Tibial nerve (tissue), 4 donors: ENCODE results near the gene GDI1. TPM values are rescaled to one million over a fixed set of nuclear protein-coding genes. Genes with fewer than 3 reads are reported as not detected.
"Not testable (repeated sequence)": the region's sequence is repeated elsewhere in the genome, so short reads cannot be mapped to it uniquely, and the experiment has no call there.

Experiments used
- DNase-seq, 2 donors: peaks; one replicate each; pipeline ENCODE4 v3.0.0-alpha.2; 2019; ENCODE audit warnings: low spot score in 2 of 2
- H3K27ac ChIP-seq, 4 donors: fragments of 200-600 bp; sonication (generic) in 3 of 4; one replicate each; pipeline ENCODE4 v1.5.1; 2017 to 2019; ENCODE audit warnings: mild to moderate bottlenecking in 1 of 4
- H3K27me3 ChIP-seq, 2 donors: fragments of 200-600 bp; sonication (generic) in 1 of 2; one replicate each; pipeline versions ENCODE4 v1.5.1 to v1.6.0; 2017 to 2019
- H3K36me3 ChIP-seq, 3 donors: fragments of 200-600 bp; sonication (generic); one replicate each; pipeline ENCODE4 v1.5.1; 2018 to 2019
- H3K4me1 ChIP-seq, 4 donors: fragments of 200-600 bp; sonication (generic) in 3 of 4; one replicate each; pipeline ENCODE4 v1.5.1; 2017 to 2019
- H3K4me3 ChIP-seq, 4 donors: fragments of 200-600 bp; sonication (generic) in 3 of 4; one replicate each; pipeline ENCODE4 v1.5.1; 2017 to 2019; ENCODE audit warnings: mild to moderate bottlenecking in 1 of 4, moderate library complexity in 1 of 4
- H3K9me3 ChIP-seq, 4 donors: fragments of 200-600 bp; sonication (generic) in 3 of 4; one replicate each; pipeline ENCODE4 v1.5.1; 2017 to 2019
- EP300 ChIP-seq, 2 donors: sonication (generic); formaldehyde crosslinking; IDR thresholded peaks; one replicate each; pipeline ENCODE4 v1.6.1; 2017; ENCODE audit warnings: antibody characterized with exemption in 2 of 2, mild to moderate bottlenecking in 1 of 2
- POLR2A ChIP-seq, 2 donors: fragments of 450-650 bp; IDR thresholded peaks; one replicate each; pipeline ENCODE4 v1.6.1; 2017; ENCODE audit warnings: antibody characterized with exemption in 2 of 2, mild to moderate bottlenecking in 2 of 2, moderate library complexity in 2 of 2
- WGBS, 2 donors: methylation state at CpG; one replicate each; pipeline ENCODE4 v1.1.5; 2018; 5-methylcytosine and 5-hydroxymethylcytosine counted together
- total RNA-seq, 4 donors: library from RNA; depleted of rRNA; stranded (reverse); fragments of >200 nt; gene quantifications; one replicate each; pipeline ENCODE4 v1.1.0, GENCODE V29; 2016
- TF ChIP-seq, protein P1 (sequence below), 5 experiments: fragments of 200-600 bp in 3 of 5; fragments of 450-650 bp in 2 of 5; sonication (generic) in 3 of 5; IDR thresholded peaks; one replicate each; pipeline ENCODE4 v1.5.1; 2016 to 2019; ENCODE audit warnings: antibody characterized with exemption in 5 of 5, mild to moderate bottlenecking in 3 of 5, moderate library complexity in 2 of 5

The GDI1 gene
- total RNA-seq: 100 to 1,000 TPM; 114 to 179 (median 152) TPM

DNA sequence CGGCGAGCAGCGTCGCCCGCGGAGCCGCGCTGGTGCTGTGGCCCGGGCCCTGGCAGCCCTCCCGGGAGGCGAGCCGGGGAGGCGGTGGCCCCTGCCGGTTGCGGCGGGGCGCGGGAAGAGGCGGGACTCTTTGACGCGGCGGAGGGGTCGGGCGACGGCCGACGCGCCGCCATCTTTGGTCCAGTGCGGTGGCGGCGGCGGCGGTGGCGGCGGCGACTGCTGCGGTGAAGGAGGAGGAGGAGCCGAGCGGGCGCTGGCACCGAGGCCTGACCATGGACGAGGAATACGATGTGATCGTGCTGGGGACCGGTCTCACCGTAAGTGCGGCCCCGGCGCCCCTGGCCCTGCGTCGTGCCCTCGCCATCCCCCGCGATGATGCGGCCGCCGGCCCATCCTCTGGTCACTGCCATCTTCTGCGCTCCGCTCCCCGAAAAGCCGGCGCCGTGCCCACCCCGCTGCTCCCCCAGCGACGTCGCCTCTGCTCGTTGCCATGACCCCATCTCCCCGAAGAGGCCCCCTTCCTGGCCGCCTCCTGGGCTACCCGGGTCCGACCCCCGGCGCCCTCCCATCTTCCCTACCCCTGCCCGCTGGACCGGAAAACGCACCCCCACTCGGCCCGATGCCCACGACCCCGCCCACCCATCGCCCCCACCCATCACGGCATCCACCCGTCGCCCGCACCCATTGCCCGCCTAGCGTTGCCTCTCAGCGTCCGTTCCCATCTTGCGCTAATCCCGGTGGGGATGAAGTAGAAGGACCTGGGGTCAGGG, at the start of gene GDI1:
Gene GDI1 (plus strand): TSS at position 172 of the 770 bp plus-strand sequence. CDS start 101 bp downstream, at position 273.
- TF ChIP-seq, protein P1, sequence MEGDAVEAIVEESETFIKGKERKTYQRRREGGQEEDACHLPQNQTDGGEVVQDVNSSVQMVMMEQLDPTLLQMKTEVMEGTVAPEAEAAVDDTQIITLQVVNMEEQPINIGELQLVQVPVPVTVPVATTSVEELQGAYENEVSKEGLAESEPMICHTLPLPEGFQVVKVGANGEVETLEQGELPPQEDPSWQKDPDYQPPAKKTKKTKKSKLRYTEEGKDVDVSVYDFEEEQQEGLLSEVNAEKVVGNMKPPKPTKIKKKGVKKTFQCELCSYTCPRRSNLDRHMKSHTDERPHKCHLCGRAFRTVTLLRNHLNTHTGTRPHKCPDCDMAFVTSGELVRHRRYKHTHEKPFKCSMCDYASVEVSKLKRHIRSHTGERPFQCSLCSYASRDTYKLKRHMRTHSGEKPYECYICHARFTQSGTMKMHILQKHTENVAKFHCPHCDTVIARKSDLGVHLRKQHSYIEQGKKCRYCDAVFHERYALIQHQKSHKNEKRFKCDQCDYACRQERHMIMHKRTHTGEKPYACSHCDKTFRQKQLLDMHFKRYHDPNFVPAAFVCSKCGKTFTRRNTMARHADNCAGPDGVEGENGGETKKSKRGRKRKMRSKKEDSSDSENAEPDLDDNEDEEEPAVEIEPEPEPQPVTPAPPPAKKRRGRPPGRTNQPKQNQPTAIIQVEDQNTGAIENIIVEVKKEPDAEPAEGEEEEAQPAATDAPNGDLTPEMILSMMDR (IDR thresholded peaks at IDR 0.05): no peak
- peak; percentile 15 to 59 for TF ChIP-seq POLR2A (IDR thresholded peaks at IDR 0.05)
- TF ChIP-seq EP300 (IDR thresholded peaks at IDR 0.05): peak in 1 of 2 donors; percentile 58
- no peak for DNase-seq
- Histone ChIP-seq H3K27ac (peak within 1 kb of the TSS; percentile 90 to 93 (median 90)), H3K9me3 (no peaks in the 10 kb centered on the region), H3K4me1 (peaks cover 0 to 33% (median 0%) of the 10 kb centered on the region in 4 donors), H3K36me3 (peaks cover 0 to 58% (median 0%) of the 10 kb centered on the region in 3 donors), H3K4me3 (peak within 1 kb of the TSS; percentile 50 to 87 (median 70)), H3K27me3 (no peaks in the 10 kb centered on the region)
- WGBS, 2 donors: 11 to 31% methylated on average over 7 to 74 of the region's 93 CpGs

DNA sequence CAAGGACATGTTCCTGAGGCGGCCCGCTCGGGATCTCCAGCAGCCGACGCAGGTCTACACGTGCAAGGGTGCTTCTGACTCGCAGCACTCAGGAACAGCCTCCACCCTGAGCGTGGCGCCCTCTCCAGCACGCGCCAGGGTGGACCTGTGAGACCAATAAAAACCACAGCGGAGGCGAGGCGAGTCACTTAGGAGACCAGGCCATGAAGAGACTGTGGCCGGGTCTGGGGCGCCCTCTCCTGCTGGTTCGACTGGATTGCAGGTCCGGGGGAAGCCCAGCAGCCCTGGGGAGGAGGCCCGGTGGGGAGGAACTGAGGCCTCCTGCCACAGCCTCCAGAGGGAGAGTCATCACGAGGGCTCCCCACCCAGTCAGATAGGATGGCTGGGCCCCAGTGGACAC, 48.9 kb upstream of the GDI1 start:
- H3K4me3 ChIP-seq, H3K9me3 ChIP-seq, H3K36me3 ChIP-seq, H3K27ac ChIP-seq, H3K4me1 ChIP-seq, DNase-seq, H3K27me3 ChIP-seq: not testable (repeated sequence)
- WGBS, 2 donors: no CpG with 5 or more reads among the region's 20 CpGs

DNA sequence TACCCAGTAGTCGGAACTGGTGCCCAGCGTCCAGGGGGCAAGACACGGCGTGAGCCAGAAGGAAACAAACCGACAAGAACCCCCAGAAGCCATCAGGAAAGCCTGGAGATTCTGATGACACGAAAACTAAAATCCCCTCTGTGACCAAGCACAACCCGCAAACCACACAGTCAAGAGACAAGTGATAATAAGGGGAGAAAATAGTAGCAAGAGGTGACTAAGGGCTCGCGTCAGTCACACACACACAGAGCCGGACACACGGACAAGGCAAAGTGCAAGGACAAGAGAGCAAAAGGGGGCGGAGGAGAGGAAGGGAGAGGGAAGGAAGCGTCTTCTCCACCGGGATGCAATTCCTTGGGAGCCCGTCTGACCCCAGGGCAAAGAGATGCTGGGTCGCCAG, 48.3 kb upstream of the GDI1 start:
- not testable (repeated sequence) for H3K36me3 ChIP-seq, DNase-seq, H3K27me3 ChIP-seq, H3K4me3 ChIP-seq, H3K4me1 ChIP-seq, H3K27ac ChIP-seq, H3K9me3 ChIP-seq
- WGBS, 2 donors: no CpG with 5 or more reads among the region's 16 CpGs

DNA sequence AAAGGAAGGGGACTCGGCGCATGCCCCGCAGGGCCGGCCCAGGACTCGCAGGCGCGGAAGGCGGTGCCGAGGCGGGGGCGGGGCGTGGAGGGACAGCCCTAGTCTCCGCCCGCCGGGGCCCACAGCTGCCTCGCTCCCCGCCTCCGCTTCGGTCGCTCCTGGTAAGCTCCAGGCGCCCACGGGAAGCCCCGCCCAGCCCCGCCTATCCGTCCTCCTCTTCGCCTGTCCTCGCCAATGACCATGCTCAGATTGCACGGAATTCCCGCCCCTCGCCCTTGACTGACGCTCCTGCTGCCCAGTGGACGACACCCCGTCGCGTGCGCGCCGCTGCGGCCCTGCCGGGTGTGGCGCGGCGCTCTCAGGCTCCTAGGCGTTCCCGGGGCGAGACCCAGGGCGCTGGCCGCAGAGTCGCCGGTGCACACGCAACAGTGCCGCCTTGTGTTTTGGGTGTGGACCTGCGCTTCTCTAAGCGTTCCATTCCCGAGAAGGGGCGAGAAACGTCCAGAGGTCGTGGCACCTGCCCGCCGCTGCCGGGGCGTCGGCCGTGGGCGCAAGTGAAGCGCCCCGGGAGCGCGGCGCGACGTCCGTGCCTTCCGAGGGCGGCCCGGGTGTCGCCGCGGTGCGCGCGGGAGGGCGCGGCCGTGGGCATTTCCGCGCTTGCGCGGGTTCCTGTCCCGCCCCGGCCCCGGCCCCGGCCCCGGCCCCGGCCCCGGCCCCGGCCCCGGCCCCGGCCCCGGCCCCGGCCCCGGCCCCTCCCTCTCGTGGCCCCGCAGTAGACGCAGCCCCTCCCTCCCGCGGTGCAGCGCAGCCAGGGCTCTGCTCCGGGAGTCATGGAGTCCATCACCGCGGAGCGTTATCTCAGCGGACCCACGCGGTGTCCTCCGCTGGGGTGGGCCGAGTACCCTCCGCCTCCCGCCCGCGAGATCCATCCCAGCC, 46.9 kb upstream of the GDI1 start:
- not testable (repeated sequence) for H3K27me3 ChIP-seq, H3K4me1 ChIP-seq, H3K36me3 ChIP-seq, H3K9me3 ChIP-seq, DNase-seq
- no CpG with 5 or more reads among the region's 121 CpGs for WGBS, 2 donors
- Histone ChIP-seq H3K27ac (peak overlapping the region in 2 of 4 donors; percentile 82 to 85), H3K4me3 (peak overlapping the region in 1 of 4 donors; percentile 48)

DNA sequence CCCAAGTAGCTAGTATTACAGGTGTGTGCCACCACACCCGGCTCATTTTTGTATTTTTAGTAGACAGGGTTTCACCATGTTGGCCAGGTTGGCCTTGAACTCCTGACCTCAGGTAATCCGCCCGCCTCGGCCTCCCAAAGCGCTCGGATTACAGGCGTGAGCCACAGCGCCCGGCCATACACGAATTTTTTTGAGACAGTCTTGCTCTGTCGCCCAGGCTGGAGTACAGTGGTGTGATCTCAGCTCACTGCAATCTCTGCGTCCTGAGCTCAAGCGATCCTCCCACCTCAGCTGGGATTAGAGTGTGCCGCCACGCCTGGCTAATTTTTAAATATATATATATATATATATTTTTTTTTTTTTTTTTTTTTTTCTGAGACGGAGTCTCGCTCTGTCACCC, 40.6 kb upstream of the GDI1 start:
- not testable (repeated sequence) for DNase-seq, H3K4me3 ChIP-seq, H3K27me3 ChIP-seq, H3K9me3 ChIP-seq
- WGBS, 2 donors: 91 to 93% methylated on average over 3 to 17 of the region's 17 CpGs
- H3K27ac ChIP-seq: peak overlapping the region in 2 of 4 donors; percentile 98 to 99
- peaks cover 0 to 23% (median 6%) of the 10 kb centered on the region in 3 donors for H3K36me3 ChIP-seq
- peaks cover 0 to 18% (median 0%) of the 10 kb centered on the region in 4 donors for H3K4me1 ChIP-seq

DNA sequence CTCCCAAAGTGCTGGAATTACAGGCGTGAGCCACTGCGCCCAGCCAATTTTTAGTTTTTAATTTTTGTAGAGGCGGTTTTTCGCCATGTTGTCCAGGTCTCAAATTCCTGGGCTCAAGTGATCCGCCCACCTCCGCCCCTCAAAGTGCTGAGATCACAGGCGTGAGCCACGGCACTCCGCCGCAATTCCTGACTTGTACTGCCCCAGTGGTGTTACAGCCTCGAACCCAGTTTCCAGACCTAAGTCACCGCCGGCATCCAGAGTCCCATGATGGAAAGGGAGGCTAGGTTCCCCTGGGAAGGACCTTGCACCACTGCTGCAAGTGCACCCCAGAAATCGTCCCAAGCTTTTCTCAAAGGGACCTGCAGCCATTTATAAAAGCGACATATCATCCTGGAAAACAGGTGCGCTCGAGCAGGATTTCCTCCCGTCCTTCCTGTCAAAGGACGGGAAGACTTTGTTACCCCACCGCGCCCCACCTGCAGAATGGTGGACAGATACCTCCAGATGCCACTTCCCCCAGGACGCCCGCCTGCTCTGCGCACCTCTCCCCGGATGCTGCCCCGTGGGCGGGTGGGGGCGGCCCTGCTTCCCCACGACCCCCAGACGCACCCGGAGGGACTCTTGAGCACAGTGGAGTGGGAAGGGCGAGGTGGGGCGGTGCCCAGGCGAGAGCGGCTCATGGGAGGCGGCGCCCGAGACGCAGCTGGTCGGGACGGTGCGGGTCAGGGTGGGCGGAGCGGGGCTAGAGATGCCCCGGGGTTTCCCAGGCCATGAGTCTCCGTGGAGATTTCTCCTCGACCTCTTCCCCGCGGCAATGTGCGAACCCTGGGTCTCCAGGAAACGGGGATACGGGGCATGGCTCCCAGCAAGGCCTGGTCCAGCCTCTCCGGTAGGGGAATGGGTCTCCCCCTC, 39.7 kb upstream of the GDI1 start:
- H3K9me3 ChIP-seq: no peaks in the 10 kb centered on the region
- peaks cover 0 to 23% (median 6%) of the 10 kb centered on the region in 3 donors for H3K36me3 ChIP-seq
- H3K27me3 ChIP-seq: no peaks in the 10 kb centered on the region
- 10 to 46% methylated on average over 12 to 49 of the region's 53 CpGs for WGBS, 2 donors
- H3K27ac ChIP-seq: peak overlapping the region; percentile 97 to 99 (median 98)
- peak; percentile 52 to 54 for DNase-seq
- H3K4me1 ChIP-seq: peaks cover 0 to 18% (median 0%) of the 10 kb centered on the region in 4 donors
- TF ChIP-seq POLR2A (IDR thresholded peaks at IDR 0.05) (peak; percentile 30 to 41), EP300 (IDR thresholded peaks at IDR 0.05) (no peak)
- peak overlapping the region; percentile 50 to 77 (median 66) for H3K4me3 ChIP-seq
